Measurements from ENCODE around the gene KIAA0232.
"Not testable (repeated sequence)": the region's sequence is repeated elsewhere in the genome, so short reads cannot be mapped to it uniquely, and the experiment has no call there.

Gene KIAA0232

GRCh38 chr4:6905516-6906445, 123.3 kb downstream of the KIAA0232 start:
- DNase-seq (ENCODE audit: low spot score), result no peak

GRCh38 chr4:6906486-6906885, 124.0 kb downstream of the KIAA0232 start:
- not testable (repeated sequence) for DNase-seq (ENCODE audit: low spot score)

- DNase-seq (ENCODE audit: low spot score), result no peak
These were observed 125.2 kb downstream of the KIAA0232 start for GRCh38 chr4:6907658-6908191.

- no peak for DNase-seq (ENCODE audit: low spot score)
These were observed 126.0 kb downstream of the KIAA0232 start for GRCh38 chr4:6908432-6909112.

- DNase-seq (ENCODE audit: low spot score), result peak; percentile 86
These were observed 126.8 kb downstream of the KIAA0232 start, which contains the start of gene TBC1D14 for GRCh38 chr4:6909113-6909969. Gene TBC1D14 (plus strand): TSS chr4:6909826. CDS start chr4:6923390, 13,564 bp downstream.

GRCh38 chr4:6909970-6910339, 127.4 kb downstream of the KIAA0232 start:
- no peak for DNase-seq (ENCODE audit: low spot score)

- DNase-seq (ENCODE audit: low spot score), result no peak
These were observed 127.9 kb downstream of the KIAA0232 start for GRCh38 chr4:6910340-6910959.

GRCh38 chr4:6910960-6911874, 128.7 kb downstream of the KIAA0232 start:
- no peak for DNase-seq (ENCODE audit: low spot score)

- not testable (repeated sequence) for DNase-seq (ENCODE audit: low spot score)
These were observed 129.4 kb downstream of the KIAA0232 start for GRCh38 chr4:6911917-6912316.

- no peak for DNase-seq (ENCODE audit: low spot score)
These were observed 129.9 kb downstream of the KIAA0232 start for GRCh38 chr4:6912441-6912840.

- no peak for DNase-seq (ENCODE audit: low spot score)
These were observed 130.9 kb downstream of the KIAA0232 start for GRCh38 chr4:6913350-6913905.

GRCh38 chr4:6914448-6914847, 131.9 kb downstream of the KIAA0232 start:
- no peak for DNase-seq (ENCODE audit: low spot score)

- no peak for DNase-seq (ENCODE audit: low spot score)
These were observed 132.8 kb downstream of the KIAA0232 start for GRCh38 chr4:6915041-6916005.

- DNase-seq (ENCODE audit: low spot score), result no peak
These were observed 133.6 kb downstream of the KIAA0232 start for GRCh38 chr4:6916069-6916586.

- peak; percentile 80 for DNase-seq (ENCODE audit: low spot score)
These were observed 134.3 kb downstream of the KIAA0232 start for GRCh38 chr4:6916587-6917460.

- DNase-seq (ENCODE audit: low spot score), result peak; percentile 32
These were observed 135.1 kb downstream of the KIAA0232 start for GRCh38 chr4:6917461-6918271.

- peak; percentile 27 for DNase-seq (ENCODE audit: low spot score)
These were observed 135.8 kb downstream of the KIAA0232 start for GRCh38 chr4:6918338-6918737.

Data from CD4-positive, alpha-beta T cell treated with Interleukin-2 at 100 ng/mL for 4 hours (primary cell).